ENCODE results near the gene RBM27. TPM values are rescaled to one million over a fixed set of nuclear protein-coding genes. Genes with fewer than 3 reads are reported as not detected.
A peak's percentile ranks its signal among the peaks of the same experiment; 100 is the strongest.

RBM27 gene
- total RNA-seq, 1 experiment from 2014 or later: 32.6 TPM

- TF ChIP-seq ETV6 (CRISPR knock-in tag; IDR thresholded peaks at IDR 0.05) (peak; percentile 71; the same call in 1 of the 2 replicates), MLX (CRISPR knock-in tag; IDR thresholded peaks at IDR 0.05) (no peak), HMGXB4 (CRISPR knock-in tag; IDR thresholded peaks at IDR 0.05) (no peak), CREM (CRISPR knock-in tag; IDR thresholded peaks at IDR 0.05) (no peak), ZNF121 (CRISPR knock-in tag; IDR thresholded peaks at IDR 0.05) (no peak), CREB1 (CRISPR knock-in tag; IDR thresholded peaks at IDR 0.05) (no peak), SMAD3 (CRISPR knock-in tag; IDR thresholded peaks at IDR 0.05; ENCODE audit: borderline replicate concordance) (no peak), ZMAT4 (CRISPR knock-in tag; IDR thresholded peaks at IDR 0.05) (no peak), USF1 (CRISPR knock-in tag; IDR thresholded peaks at IDR 0.05) (0 out of 2 replicates have a peak, but pooled peaks have one; percentile 10), NFYB (CRISPR knock-in tag; conservative IDR thresholded peaks at IDR 0.05; ENCODE audit: low read depth) (peak; percentile 99), MAX (CRISPR knock-in tag; IDR thresholded peaks at IDR 0.05) (peak; percentile 64; the same call in 1 of the 2 replicates), RELA (CRISPR knock-in tag; IDR thresholded peaks at IDR 0.05; ENCODE audit: borderline replicate concordance) (no peak), KAT7 (CRISPR knock-in tag; IDR thresholded peaks at IDR 0.05; ENCODE audit: borderline replicate concordance) (no peak), E2F4 (CRISPR knock-in tag; IDR thresholded peaks at IDR 0.05; ENCODE audit: borderline replicate concordance, low read depth) (no peak), ELF4 (CRISPR knock-in tag; IDR thresholded peaks at IDR 0.05; ENCODE audit: low read depth) (no peak), GTF2I (CRISPR knock-in tag; conservative IDR thresholded peaks at IDR 0.05) (no peak), FOXP1 (CRISPR knock-in tag; IDR thresholded peaks at IDR 0.05; ENCODE audit: borderline replicate concordance) (0 out of 2 replicates have a peak, but pooled peaks have one; percentile 41), ZNF317 (CRISPR knock-in tag; IDR thresholded peaks at IDR 0.05; ENCODE audit: borderline replicate concordance, low read depth) (no peak), IRF1 (CRISPR knock-in tag; IDR thresholded peaks at IDR 0.05) (peak; percentile 58; the same call in 1 of the 2 replicates), NFATC4 (CRISPR knock-in tag; IDR thresholded peaks at IDR 0.05) (no peak), ZNF281 (CRISPR knock-in tag; IDR thresholded peaks at IDR 0.05) (no peak), CTCF (IDR thresholded peaks at IDR 0.05) (no peak), ATF2 (CRISPR knock-in tag; IDR thresholded peaks at IDR 0.05; ENCODE audit: borderline replicate concordance, low read depth) (no peak), ZBTB43 (CRISPR knock-in tag; IDR thresholded peaks at IDR 0.05) (peak; percentile 51; the same call in 1 of the 2 replicates)
These were observed at the start of gene RBM27 (continued) for GRCh38 chr5:146203011-146203871.
